ENCODE results near the gene VIM. TPM values are rescaled to one million over a fixed set of nuclear protein-coding genes. Genes with fewer than 3 reads are reported as not detected.

VIM gene
- total and polyA plus RNA-seq, 10 of the 15 experiments (the other 5 are each of a cell fraction or from before 2014, with no cell fraction given) = 44.2 to 287 (median 188) TPM

DNA sequence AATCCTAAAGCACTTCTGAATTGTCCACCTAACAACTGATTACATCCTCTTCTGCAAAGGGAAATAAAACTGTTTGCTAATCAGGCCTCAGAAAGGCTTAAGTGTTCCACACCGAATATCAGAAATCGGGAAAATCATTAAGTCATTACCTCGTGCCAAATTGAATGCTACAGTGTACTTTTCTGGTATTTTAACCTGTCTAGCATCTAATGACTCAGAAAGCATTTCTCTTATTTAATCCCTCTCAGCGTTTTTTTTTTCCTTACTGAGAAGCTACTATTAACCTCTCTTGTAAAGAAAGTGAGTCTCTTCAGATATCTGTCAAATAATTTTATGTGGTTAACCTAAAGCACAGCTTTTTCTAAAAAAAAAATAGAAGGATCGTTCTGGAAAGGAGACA lies 28.6 kb downstream of the VIM start (continued):
- TF ChIP-seq, protein P1, sequence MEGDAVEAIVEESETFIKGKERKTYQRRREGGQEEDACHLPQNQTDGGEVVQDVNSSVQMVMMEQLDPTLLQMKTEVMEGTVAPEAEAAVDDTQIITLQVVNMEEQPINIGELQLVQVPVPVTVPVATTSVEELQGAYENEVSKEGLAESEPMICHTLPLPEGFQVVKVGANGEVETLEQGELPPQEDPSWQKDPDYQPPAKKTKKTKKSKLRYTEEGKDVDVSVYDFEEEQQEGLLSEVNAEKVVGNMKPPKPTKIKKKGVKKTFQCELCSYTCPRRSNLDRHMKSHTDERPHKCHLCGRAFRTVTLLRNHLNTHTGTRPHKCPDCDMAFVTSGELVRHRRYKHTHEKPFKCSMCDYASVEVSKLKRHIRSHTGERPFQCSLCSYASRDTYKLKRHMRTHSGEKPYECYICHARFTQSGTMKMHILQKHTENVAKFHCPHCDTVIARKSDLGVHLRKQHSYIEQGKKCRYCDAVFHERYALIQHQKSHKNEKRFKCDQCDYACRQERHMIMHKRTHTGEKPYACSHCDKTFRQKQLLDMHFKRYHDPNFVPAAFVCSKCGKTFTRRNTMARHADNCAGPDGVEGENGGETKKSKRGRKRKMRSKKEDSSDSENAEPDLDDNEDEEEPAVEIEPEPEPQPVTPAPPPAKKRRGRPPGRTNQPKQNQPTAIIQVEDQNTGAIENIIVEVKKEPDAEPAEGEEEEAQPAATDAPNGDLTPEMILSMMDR (IDR thresholded peaks at IDR 0.05 in 2 of 3, conservative IDR thresholded peaks at IDR 0.05 in 1 of 3; ENCODE audit: control insufficient read depth in 2 of 3, extremely low read depth in 1 of 3, insufficient read depth in 1 of 3, low read depth in 3 of 3, low read length in 3 of 3) = no peak
- TF ChIP-seq NFXL1 (IDR thresholded peaks at IDR 0.05; ENCODE audit: borderline replicate concordance) (no peak), CHD1 (IDR thresholded peaks at IDR 0.05; ENCODE audit: low read depth, low read length) (no peak), SREBF2 (IDR thresholded peaks at IDR 0.05; ENCODE audit: low read length) (no peak), ETV6 (conservative IDR thresholded peaks at IDR 0.05 in 1 of 2, IDR thresholded peaks at IDR 0.05 in 1 of 2; ENCODE audit: borderline replicate concordance in 1 of 2, low read depth in 1 of 2) (no peak), WRNIP1 (IDR thresholded peaks at IDR 0.05; ENCODE audit: borderline replicate concordance, low read depth, low read length) (no peak)

GRCh38 chr10:17257466-17258321 lies 29.7 kb downstream of the VIM start:
- no TSS peak for BruUV-seq (replicated peaks)
- ATAC-seq (peak; percentile 85), DNase-seq (ENCODE audit: low read depth, low spot score) (peak; percentile 16), FAIRE-seq (peak; percentile 91)
- Histone ChIP-seq H3K27me3 (replicated peaks in 1 of 2; ENCODE audit: control insufficient read depth in 2 of 2, insufficient read depth in 2 of 2, low read length in 1 of 2) (no peaks in the 10 kb centered on the region), H3K9me3 (replicated peaks; ENCODE audit: control insufficient read depth, insufficient read depth, low read length) (peaks cover 2% of the 10 kb centered on the region; the same call in 1 of the 3 replicates), H3K4me3 (no peak overlapping the region), H4K20me1 (ENCODE audit: control insufficient read depth, insufficient read depth) (no peaks in the 10 kb centered on the region), H3K4me2 (ENCODE audit: control insufficient read depth, insufficient read depth) (no peak overlapping the region), H3K36me3 (ENCODE audit: control insufficient read depth in 2 of 2, insufficient read depth in 2 of 2, low read length in 1 of 2) (no peaks in the 10 kb centered on the region), H3K27ac (ENCODE audit: control insufficient read depth, insufficient read depth) (no peak overlapping the region), H3K9ac (ENCODE audit: control insufficient read depth, insufficient read depth, low read length) (no peak overlapping the region), H3K4me1 (ENCODE audit: control insufficient read depth, insufficient read depth, low read length) (no peaks in the 10 kb centered on the region), H3K79me2 (ENCODE audit: control insufficient read depth, insufficient read depth, low read length) (no peaks in the 10 kb centered on the region), H2AFZ (ENCODE audit: control insufficient read depth, low read depth, low read length) (no peak overlapping the region)
- 14% methylated on average over 8 of the region's 8 CpGs for WGBS (ENCODE audit: insufficient coverage, insufficient replicate concordance, low lambda C conversion rate, missing lambda C conversion rate)
- CTCF ChIA-PET = interaction anchor here (0.7 to 2.2 kb wide), 19 partner anchors 10 to 430 kb away, joined by 3 to 18 read pairs (median 6); no protein-coding TSS in a partner anchor
- RAD21 ChIA-PET (ENCODE audit: unreplicated experiment) = interaction anchor here (0.9 to 1.8 kb wide), 6 partner anchors 405 to 1354 kb away, joined by 3 to 8 read pairs (median 4); no protein-coding TSS in a partner anchor
- POLR2A ChIA-PET = no interaction called here
- intact Hi-C loops (cut with micrococcal nuclease; ENCODE audit: unreplicated experiment) = loop anchor here (1.0 to 10.0 kb wide), 5 partner anchors 133 to 1353 kb away; partner anchors contain the start of gene CUBN
- in situ Hi-C loops (cut with MboI) = loop anchor here (5.0 to 25.0 kb wide), 2 partner anchors 410 to 1370 kb away; no protein-coding TSS in a partner anchor
- SMC1A ChIA-PET (ENCODE audit: uncharacterized antibody, unreplicated experiment) = interaction anchor here (0.7 to 2.0 kb wide), 8 partner anchors 22 to 440 kb away, joined by 3 to 7 read pairs (median 5); partner anchors contain the start of gene RSU1
- TF ChIP-seq, protein P1 (IDR thresholded peaks at IDR 0.05 in 2 of 3, conservative IDR thresholded peaks at IDR 0.05 in 1 of 3; ENCODE audit: control insufficient read depth in 2 of 3, extremely low read depth in 1 of 3, insufficient read depth in 1 of 3, low read depth in 3 of 3, low read length in 3 of 3) = peak; percentile 68 to 92 (median 71); a peak in 5 of 6 replicates
- TF ChIP-seq SKIL (IDR thresholded peaks at IDR 0.05; ENCODE audit: low read depth, poor library complexity, severe bottlenecking) (peak; percentile 24), IRF3 (IDR thresholded peaks at IDR 0.05) (no peak), SMC3 (IDR thresholded peaks at IDR 0.05; ENCODE audit: borderline replicate concordance, low read length) (peak; percentile 95), YY1 (IDR thresholded peaks at IDR 0.05; ENCODE audit: low read depth, low read length) (peak; percentile 80), RAD21 (IDR thresholded peaks at IDR 0.05; ENCODE audit: insufficient read depth, low read depth, low read length) (peak; percentile 95)
